Left ventricle myocardium inferior (tissue), 1 donor: ENCODE data around the gene CECR2. TPM values are rescaled to one million over a fixed set of nuclear protein-coding genes. Genes with fewer than 3 reads are reported as not detected.

Experiments
- DNase-seq: peaks from one replicate; pipeline ENCODE4 v3.0.0-alpha.2; 2020
- H3K27ac ChIP-seq: fragments of 200-600 bp; replicated peaks from 2 replicates; pipeline ENCODE4 v1.8.0; 2021
- H3K27me3 ChIP-seq: fragments of 200-600 bp; 2 replicates; pipeline ENCODE4 v1.8.0; 2021; ENCODE audit warnings: low read depth
- H3K36me3 ChIP-seq: fragments of 200-600 bp; 2 replicates; pipeline ENCODE4 v1.8.0; 2021
- H3K4me1 ChIP-seq: fragments of 200-600 bp; 2 replicates; pipeline ENCODE4 v1.8.0; 2021
- H3K4me3 ChIP-seq: fragments of 200-600 bp; 2 replicates; pipeline ENCODE4 v1.8.0; 2021; ENCODE audit warnings: mild to moderate bottlenecking, moderate library complexity
- H3K9me3 ChIP-seq: fragments of 200-600 bp; replicated peaks from 2 replicates; pipeline ENCODE4 v1.8.0; 2021
- CTCF ChIP-seq: fragments of 200-600 bp; IDR thresholded peaks from 2 replicates; pipeline ENCODE4 v1.8.0; 2021; ENCODE audit warnings: antibody characterized with exemption, mild to moderate bottlenecking, borderline replicate concordance
- intact Hi-C: fragments of 100-400 bp; cut with micrococcal nuclease; formaldehyde crosslinking; loops from one replicate; pipeline ENCODE4 v1.11.0; 2022
- total RNA-seq: library from RNA; stranded (reverse); fragmentation: NEBNext Ultra II Directional; extraction: Animal tissue kit (Norgen Biotek cat#: 25700); gene quantifications from one replicate; pipeline ENCODE4 v1.2.1, GENCODE V29; 2021
- donor health status: DM: no; HTN: yes; CAD: no; lungs with severe emphysema.

The CECR2 gene
- total RNA-seq, 1 donor from 2014 or later: 3.1 TPM

DNA sequence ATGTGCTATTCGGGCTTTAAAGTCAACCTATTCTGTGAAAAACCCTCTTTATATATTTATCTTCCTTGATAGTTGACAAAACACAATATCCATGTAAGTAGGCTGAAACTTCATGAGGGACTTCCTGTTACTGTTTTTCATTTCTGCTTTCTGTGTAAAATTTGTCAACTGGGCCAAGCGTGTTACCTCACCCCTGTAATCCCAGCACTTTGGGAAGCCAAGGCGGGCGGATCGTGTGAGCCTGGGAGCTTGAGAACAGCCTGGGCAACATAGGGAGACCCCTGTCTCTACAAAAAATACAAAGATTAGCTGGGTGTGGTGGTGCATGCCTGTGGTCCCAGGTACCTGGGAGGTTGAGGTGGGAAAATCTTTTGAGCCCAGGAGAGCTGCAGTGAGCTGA, 127.6 kb downstream of the CECR2 start:
- Histone ChIP-seq H3K27ac (no peak overlapping the region), H3K27me3 (no peaks in the 10 kb centered on the region), H3K36me3 (peaks cover 2% of the 10 kb centered on the region), H3K4me3 (no peak overlapping the region), H3K4me1 (peaks cover 19% of the 10 kb centered on the region), H3K9me3 (no peaks in the 10 kb centered on the region)
- TF ChIP-seq CTCF: no peak
- DNase-seq: no peak
- intact Hi-C loops: no loop called here

- DNase-seq: no peak
- Histone ChIP-seq H3K27me3 (no peaks in the 10 kb centered on the region), H3K4me3 (no peak overlapping the region), H3K36me3 (peaks cover 18% of the 10 kb centered on the region), H3K4me1 (no peaks in the 10 kb centered on the region), H3K27ac (no peak overlapping the region), H3K9me3 (no peaks in the 10 kb centered on the region)
- intact Hi-C loops: loop anchor here (10.0 kb wide), 2 partner anchors 337 to 427 kb away; no protein-coding TSS in a partner anchor
- TF ChIP-seq CTCF: peak; percentile 72
Measured at GRCh38 chr22:17501679-17502285, 132.5 kb downstream of the CECR2 start.

- H3K27ac ChIP-seq: no peak overlapping the region
- no peak overlapping the region for H3K4me3 ChIP-seq
- peaks cover 16% of the 10 kb centered on the region for H3K36me3 ChIP-seq
- no peak for TF ChIP-seq CTCF
- no peaks in the 10 kb centered on the region for H3K27me3 ChIP-seq
- DNase-seq: no peak
- intact Hi-C loops: loop anchor here (10.0 kb wide), 2 partner anchors 343 to 433 kb away; no protein-coding TSS in a partner anchor
- no peaks in the 10 kb centered on the region for H3K9me3 ChIP-seq
- H3K4me1 ChIP-seq: no peaks in the 10 kb centered on the region
Measured at GRCh38 chr22:17508110-17508509, 138.8 kb downstream of the CECR2 start.

- peaks cover 21% of the 10 kb centered on the region for H3K4me1 ChIP-seq
- no peaks in the 10 kb centered on the region for H3K27me3 ChIP-seq
- H3K9me3 ChIP-seq: no peaks in the 10 kb centered on the region
- no peak overlapping the region for H3K4me3 ChIP-seq
- H3K36me3 ChIP-seq: no peaks in the 10 kb centered on the region
- no peak for DNase-seq
- no peak for TF ChIP-seq CTCF
- H3K27ac ChIP-seq: peak overlapping the region; percentile 88
- intact Hi-C loops: no loop called here
Measured at GRCh38 chr22:17512960-17513359, 143.7 kb downstream of the CECR2 start.

- H3K4me1 ChIP-seq: peaks cover 27% of the 10 kb centered on the region
- no peak for TF ChIP-seq CTCF
- no peaks in the 10 kb centered on the region for H3K36me3 ChIP-seq
- intact Hi-C loops: no loop called here
- H3K9me3 ChIP-seq: no peaks in the 10 kb centered on the region
- no peak for DNase-seq
- H3K27me3 ChIP-seq: no peaks in the 10 kb centered on the region
- peak overlapping the region; percentile 88 for H3K27ac ChIP-seq
- H3K4me3 ChIP-seq: no peak overlapping the region
Measured at GRCh38 chr22:17513612-17514011, 144.4 kb downstream of the CECR2 start.
